GM04503 (cell line): ENCODE data around the gene ATG14.
"Not testable (repeated sequence)": the region's sequence is repeated elsewhere in the genome, so short reads cannot be mapped to it uniquely, and the experiment has no call there.

Source experiments
- DNase-seq: peaks from one replicate; pipeline ENCODE4 v3.0.0-alpha.2; 2012; ENCODE audit warnings: low read depth

Gene ATG14

GRCh38 chr14:55386037-55386808 is 25.4 kb downstream of the ATG14 start:
- no peak for DNase-seq

DNA sequence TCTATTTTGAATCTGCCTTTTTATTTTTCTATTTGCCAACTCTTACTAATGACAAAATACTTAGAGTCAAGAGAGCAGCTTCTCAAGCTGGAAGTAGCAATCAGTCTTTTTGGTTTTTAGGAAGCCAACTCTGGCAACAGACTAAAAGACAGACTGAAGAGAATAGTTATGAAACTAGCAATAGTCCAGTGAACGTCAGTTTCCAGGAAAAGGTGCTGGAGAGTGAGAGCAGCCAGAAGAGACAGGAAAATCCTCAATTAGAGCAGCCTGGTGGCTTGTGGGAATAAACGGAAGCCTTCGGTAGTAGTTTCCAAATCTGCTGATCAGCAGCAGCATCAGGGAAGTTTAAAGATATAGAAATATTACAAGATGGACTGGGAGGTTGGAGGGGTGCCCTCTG is 27.1 kb downstream of the ATG14 start:
- no peak for DNase-seq

DNA sequence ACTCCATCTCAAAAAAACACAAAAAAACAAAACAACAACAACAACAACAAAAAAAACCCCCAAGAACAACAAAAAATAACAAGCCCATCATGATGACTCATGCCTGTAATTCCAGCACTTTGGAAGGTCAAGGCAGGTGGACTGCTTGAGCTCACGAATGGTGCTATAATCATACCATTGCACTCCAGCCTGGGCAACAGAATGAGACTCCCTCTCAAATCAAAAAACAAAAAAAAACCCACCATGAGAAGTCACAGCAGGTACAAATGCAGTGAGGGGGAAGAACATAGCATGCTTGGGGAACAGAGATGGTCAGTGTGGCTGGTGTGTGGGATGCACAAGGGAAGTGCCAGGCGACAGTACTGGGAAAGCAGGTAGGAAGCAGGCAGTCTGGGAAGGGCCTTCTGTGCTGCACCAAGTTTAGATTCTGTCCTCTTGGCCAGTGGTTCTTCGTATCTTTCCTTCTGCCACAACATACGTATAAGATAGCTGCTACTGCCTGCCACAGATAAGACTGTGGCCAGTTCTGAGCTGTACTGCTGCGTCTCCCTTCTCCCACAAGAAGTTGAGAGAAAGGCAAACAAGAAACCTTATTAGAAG is 28.0 kb downstream of the ATG14 start:
- DNase-seq = no peak

DNA sequence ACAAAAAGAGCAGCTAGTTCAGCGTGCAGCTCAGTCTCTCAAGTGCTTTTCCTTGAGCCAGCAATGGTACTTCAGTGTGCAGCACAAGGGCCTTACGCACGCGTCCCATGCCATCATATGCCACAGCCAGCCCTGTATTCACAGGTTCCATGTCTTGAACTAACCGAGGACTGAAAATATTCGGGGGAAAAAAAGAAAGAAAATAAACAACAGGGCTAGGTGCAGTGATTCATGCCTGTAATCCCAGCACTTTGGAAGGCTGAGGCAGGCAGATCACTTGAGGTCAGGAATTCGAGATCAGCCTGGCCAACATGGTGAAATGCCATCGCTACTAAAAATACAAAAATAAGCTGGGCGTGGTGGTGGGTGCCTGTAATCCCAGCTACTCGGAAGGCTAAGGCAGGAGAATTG is 28.6 kb downstream of the ATG14 start:
- not testable (repeated sequence) for DNase-seq

DNA sequence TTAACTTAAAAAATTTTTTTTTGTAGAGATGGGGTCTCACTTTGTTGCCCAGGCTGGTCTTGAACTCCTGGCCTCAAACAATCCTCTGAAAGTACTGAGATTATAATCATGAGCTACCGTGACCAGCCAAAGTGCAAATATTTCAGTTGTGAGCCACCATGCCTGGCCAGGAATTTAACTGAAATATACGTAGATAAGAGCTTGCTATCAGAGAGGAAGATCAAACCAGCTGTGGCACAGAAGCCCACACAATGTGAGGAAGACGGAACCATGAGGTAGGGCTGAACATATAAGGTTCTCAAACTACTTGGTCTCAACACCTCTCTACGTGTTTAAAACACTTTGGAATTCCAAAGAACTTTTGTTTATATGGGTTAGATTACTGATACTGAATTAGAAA is 29.1 kb downstream of the ATG14 start:
- no peak for DNase-seq

DNA sequence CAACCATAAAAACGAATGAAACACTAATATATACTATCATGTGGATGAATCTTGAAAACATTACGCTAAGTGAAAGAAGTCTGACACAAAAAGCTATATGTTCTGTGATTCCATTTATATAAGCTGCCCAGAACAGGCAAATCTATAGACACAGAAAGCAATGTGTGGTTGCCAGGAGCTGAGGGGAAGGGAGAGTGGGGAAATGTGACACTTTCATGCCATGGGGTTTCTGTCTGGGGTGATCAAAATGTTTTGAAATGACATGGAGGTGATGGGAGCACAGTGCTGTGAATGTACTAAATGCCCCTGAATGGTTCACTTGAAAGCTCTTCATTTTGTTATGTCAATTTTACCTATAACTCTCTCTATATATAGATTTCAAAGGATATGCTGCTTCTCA is 30.1 kb downstream of the ATG14 start:
- no peak for DNase-seq

- DNase-seq = no peak
These were observed 30.6 kb downstream of the ATG14 start for GRCh38 chr14:55381040-55381439.

- DNase-seq = no peak
These were observed 34.4 kb downstream of the ATG14 start for GRCh38 chr14:55377236-55377635.

GRCh38 chr14:55374771-55375170 is 36.9 kb downstream of the ATG14 start:
- no peak for DNase-seq

DNA sequence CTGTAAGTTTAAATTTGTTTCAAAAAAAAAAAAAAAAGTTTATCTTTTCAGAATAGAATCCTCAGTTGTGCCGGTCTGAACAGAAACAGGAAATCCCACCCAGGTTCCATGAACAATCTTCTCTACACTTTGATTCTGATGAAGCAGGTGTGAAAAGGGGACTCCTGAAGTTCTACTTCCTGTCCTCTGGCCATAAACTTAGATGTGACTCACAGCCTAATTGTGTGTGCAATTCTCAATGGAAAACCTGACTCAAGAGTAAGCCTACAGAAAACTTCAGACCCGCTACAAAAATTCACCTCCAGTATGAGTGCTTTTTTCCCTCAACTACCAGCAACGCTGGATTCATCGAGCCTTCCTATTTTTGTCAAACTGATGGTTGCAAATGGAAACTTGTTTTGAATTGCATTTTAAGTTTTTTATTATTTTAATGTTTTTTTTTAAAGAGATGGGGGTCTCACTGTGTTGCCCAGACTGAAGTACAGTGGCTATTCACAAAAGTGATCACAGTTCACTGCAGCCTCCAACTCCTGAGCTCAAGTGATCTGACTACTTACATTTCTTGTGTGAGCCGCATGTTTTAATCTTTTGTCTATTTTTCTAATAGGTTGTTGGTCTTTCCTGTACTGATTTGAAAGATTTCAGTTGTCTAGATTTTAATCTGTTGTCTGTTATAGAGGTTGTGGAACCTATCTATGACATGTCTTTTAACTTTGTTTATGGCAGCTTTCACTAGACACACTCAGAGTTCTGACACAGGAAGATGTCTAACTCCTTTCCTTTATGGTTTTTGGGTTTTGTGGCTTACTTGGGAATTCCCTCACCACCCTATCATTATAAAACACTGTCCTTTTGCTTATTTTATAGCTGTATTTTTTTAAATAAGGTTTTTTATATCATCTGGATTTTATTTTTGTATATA is 37.6 kb downstream of the ATG14 start:
- no peak for DNase-seq

- no peak for DNase-seq
These were observed 38.8 kb downstream of the ATG14 start for GRCh38 chr14:55372825-55373224.

DNA sequence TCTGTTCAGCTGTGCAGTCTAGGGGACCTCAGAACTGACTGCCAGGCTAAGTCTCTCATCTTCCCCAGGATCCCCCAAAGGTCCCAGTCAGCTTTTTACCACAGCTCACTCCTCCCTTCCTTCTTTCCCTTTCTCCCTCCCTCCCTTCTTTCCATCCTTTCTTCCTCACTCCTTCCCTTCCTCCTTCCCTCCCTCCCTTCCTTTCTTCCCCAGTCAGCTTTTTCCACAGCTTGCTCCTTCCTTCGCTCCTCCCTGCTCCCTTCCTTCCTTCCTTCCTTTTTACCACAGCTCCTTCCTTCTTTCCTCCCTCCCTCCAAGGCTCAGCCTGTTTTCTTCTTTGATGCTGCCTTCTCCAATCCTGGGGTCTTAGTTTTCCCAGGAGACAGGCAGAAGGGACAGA is 39.2 kb downstream of the ATG14 start:
- no peak for DNase-seq

- DNase-seq = no peak
These were observed 40.7 kb downstream of the ATG14 start for GRCh38 chr14:55370883-55371455.

- DNase-seq = peak; percentile 64
These were observed 45.4 kb downstream of the ATG14 start for GRCh38 chr14:55366271-55366670.

DNA sequence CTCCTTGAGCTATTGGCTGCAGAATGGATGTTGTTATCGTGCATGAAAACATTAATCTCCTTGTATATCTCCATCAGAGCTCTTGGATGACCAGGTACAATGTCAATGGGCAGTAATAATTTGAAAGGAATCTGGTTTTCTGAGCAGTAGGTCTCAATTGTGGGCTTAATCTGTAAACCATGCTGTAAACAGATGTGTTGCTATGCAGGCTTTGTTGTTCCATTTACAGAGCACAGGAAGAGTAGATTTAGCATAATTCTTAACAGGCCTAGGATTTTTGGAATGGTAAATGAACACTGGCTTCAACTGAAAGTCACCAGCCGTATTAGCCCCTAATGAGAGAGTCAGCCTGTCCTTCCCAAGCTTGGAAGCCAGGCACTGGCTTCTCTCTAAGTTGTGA is 50.4 kb downstream of the ATG14 start:
- no peak for DNase-seq

GRCh38 chr14:55359307-55359706 is 52.3 kb downstream of the ATG14 start:
- DNase-seq = no peak

DNA sequence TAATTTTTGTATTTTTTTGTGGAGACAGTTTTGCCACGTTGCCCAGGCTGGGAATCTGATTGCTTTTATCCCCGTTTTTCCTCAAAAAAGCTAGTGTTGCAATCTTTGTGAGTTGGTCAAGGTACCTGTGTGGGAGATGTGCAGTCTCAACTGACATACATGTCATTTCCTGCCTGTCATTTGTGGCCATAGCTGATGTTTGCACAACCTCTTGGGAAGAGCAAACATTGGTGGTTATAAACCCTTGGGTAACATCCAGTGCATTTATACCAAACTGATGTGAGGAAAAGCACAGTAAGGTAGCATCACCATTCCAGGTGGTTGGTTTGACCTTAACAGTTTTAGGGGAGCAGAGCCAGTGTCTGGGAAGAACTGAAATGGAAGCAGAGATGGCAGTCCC is 54.7 kb downstream of the ATG14 start:
- no peak for DNase-seq

DNA sequence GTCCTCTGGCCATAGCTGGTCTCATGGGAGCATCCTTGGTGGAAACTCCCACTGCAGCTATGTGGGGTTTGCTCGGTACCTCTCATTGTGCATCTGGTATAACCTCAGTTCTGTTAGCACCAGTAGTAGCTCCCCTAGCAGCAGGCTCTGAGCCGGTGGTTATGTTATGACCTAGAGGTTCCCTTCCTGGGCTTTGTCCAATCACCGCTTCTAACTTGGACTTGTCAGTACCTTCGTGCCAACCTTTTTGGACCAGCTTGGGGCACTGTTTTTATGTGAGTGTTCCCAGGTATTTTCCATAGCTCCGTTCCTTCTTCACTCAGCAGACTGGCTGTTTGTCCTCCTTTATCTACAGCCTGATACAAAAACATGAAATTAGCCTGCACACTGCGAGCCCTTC is 55.7 kb downstream of the ATG14 start:
- no peak for DNase-seq

GRCh38 chr14:55354500-55354899 is 57.1 kb downstream of the ATG14 start:
- no peak for DNase-seq

GRCh38 chr14:55353686-55354467 is 57.8 kb downstream of the ATG14 start:
- no peak for DNase-seq

- DNase-seq = no peak
These were observed 59.4 kb downstream of the ATG14 start for GRCh38 chr14:55352201-55352600.

- no peak for DNase-seq
These were observed 60.5 kb downstream of the ATG14 start for GRCh38 chr14:55351111-55351510.
